Calu3 (cell line): ENCODE results near the gene LRRC9. TPM values are rescaled to one million over a fixed set of nuclear protein-coding genes. Genes with fewer than 3 reads are reported as not detected.
"Not testable (repeated sequence)": the region's sequence is repeated elsewhere in the genome, so short reads cannot be mapped to it uniquely, and the experiment has no call there.

Source experiments
- BruUV-seq: library from RNA; stranded (reverse); fragments of 400-500 nt; replicated peaks from 2 replicates; lab custom pipeline; 2021; lab: Mats Ljungman, UMichigan
- CTCF ChIA-PET: fragments of 300-600 bp; sonication (Branson Sonifier 250); formaldehyde crosslinking; loops from one replicate; lab custom pipeline; 2022; ENCODE audit warnings: antibody characterized with exemption; lab: Charles Lee
- DNase-seq: peaks from one replicate; pipeline ENCODE4 v3.0.0; 2022
- H3K27ac Mint-ChIP-seq: one replicate; pipeline ENCODE4 v1.8.0; 2022; ENCODE audit warnings: mixed read lengths; ENCODE audit not compliant: unreplicated experiment
- H3K27me3 Mint-ChIP-seq: one replicate; pipeline ENCODE4 v1.8.0; 2022; ENCODE audit warnings: mixed read lengths; ENCODE audit not compliant: unreplicated experiment
- H3K36me3 Mint-ChIP-seq: one replicate; pipeline ENCODE4 v1.8.0; 2022; ENCODE audit warnings: mild to moderate bottlenecking, moderate library complexity, mixed read lengths; ENCODE audit not compliant: insufficient read depth, unreplicated experiment
- H3K4me1 Mint-ChIP-seq: one replicate; pipeline ENCODE4 v1.8.0; 2022; ENCODE audit warnings: mild to moderate bottlenecking, low read depth, mixed read lengths; ENCODE audit not compliant: unreplicated experiment
- H3K4me3 Mint-ChIP-seq: one replicate; pipeline ENCODE4 v1.8.0; 2022; ENCODE audit warnings: mild to moderate bottlenecking, low read depth, moderate library complexity, mixed read lengths; ENCODE audit not compliant: unreplicated experiment
- H3K9me3 Mint-ChIP-seq: one replicate; pipeline ENCODE4 v1.8.0; 2022; ENCODE audit warnings: low read depth, mixed read lengths; ENCODE audit not compliant: unreplicated experiment
- CTCF ChIP-seq: fragments of 200-600 bp; IDR thresholded peaks from one replicate; pipeline ENCODE4 v1.8.0; 2022; ENCODE audit warnings: antibody characterized with exemption; ENCODE audit not compliant: unreplicated experiment
- intact Hi-C: fragments of 100-400 bp; cut with micrococcal nuclease; formaldehyde crosslinking; loops from one replicate; pipeline ENCODE4 v1.10.0; 2022; ENCODE audit not compliant: unreplicated experiment
- total RNA-seq: library from RNA; stranded (reverse); gene quantifications from 2 replicates; pipeline ENCODE4 v1.2.3, GENCODE V29; 2022

LRRC9 gene
- total RNA-seq, 1 experiment from 2014 or later, result not detected

DNA sequence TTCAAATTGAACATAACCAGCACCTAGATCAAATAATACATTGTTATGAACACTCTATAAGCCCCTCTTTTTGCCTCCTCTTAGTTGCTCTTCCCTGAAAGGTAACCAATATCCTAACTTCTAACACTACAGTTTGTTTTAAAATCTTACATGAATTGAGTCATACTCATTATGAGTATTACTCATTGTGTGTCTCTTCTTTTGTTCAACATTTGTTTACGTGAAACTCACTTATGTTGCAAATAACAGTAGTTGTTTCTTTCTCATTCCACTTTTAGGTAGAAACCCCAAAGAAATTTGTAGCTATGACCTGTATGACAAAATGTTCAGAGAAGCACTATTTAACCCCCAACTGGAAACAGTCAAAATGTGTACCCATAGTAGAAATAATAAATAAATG is 6.6 kb downstream of the LRRC9 start:
- intact Hi-C loops, result no loop called here
- no peak for DNase-seq
- H3K27ac Mint-ChIP-seq, result no peak overlapping the region
- no peak overlapping the region for H3K4me3 Mint-ChIP-seq
- no peaks in the 10 kb centered on the region for H3K36me3 Mint-ChIP-seq
- no peaks in the 10 kb centered on the region for H3K9me3 Mint-ChIP-seq
- TF ChIP-seq CTCF, result no peak
- peaks cover 14% of the 10 kb centered on the region for H3K27me3 Mint-ChIP-seq
- no peaks in the 10 kb centered on the region for H3K4me1 Mint-ChIP-seq
- CTCF ChIA-PET, result no interaction called here
- BruUV-seq, result no TSS peak

GRCh38 chr14:59931237-59931636 is 11.3 kb downstream of the LRRC9 start:
- Mint-ChIP-seq H3K36me3 (no peaks in the 10 kb centered on the region), H3K27ac (no peak overlapping the region), H3K27me3 (no peaks in the 10 kb centered on the region), H3K4me3 (no peak overlapping the region), H3K4me1 (no peaks in the 10 kb centered on the region), H3K9me3 (no peaks in the 10 kb centered on the region)
- TF ChIP-seq CTCF, result no peak
- intact Hi-C loops, result no loop called here
- CTCF ChIA-PET, result no interaction called here
- DNase-seq, result no peak
- BruUV-seq, result no TSS peak

DNA sequence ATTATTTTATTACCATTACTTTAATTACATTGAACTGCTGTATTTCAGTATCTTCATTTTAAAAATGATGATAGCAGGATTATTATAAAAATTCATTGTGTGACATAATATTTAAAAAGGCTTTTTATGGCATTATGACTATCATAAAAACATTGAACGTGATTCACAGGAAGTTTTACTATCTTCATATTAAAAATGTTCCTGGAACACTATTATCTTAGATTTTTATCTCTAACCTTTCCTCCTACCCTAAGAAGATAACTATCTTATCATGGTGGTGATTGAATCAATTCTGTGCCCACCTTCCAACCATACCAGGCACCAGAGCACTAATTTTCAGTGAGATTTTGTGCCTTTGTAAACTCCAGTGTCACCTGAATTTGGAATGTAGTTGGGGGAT is 16.2 kb downstream of the LRRC9 start:
- no peaks in the 10 kb centered on the region for H3K4me1 Mint-ChIP-seq
- no TSS peak for BruUV-seq
- TF ChIP-seq CTCF, result no peak
- H3K36me3 Mint-ChIP-seq, result no peaks in the 10 kb centered on the region
- DNase-seq, result no peak
- no peak overlapping the region for H3K27ac Mint-ChIP-seq
- no peak overlapping the region for H3K4me3 Mint-ChIP-seq
- no peaks in the 10 kb centered on the region for H3K9me3 Mint-ChIP-seq
- intact Hi-C loops, result no loop called here
- CTCF ChIA-PET, result no interaction called here
- no peaks in the 10 kb centered on the region for H3K27me3 Mint-ChIP-seq

DNA sequence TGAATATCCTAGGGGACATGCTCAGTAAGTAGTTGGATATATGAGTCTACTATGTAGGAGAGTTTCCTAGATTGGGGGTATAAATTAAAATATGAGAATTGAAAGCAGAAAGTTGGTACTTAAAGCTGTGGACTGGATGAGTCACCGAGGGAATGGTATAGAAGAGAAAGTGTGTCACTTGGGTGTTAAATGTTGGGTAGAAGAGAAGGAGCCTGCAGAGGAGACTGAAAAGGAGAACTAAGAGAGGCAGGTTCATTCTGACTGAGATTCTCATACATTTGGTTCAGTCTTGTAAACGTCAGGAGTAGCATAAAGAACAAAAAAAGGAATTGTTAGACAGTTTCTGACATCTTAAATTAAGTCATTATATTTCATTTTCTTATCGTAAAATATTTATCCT is 19.9 kb downstream of the LRRC9 start:
- intact Hi-C loops, result no loop called here
- Mint-ChIP-seq H3K4me1 (no peaks in the 10 kb centered on the region), H3K27ac (no peak overlapping the region), H3K27me3 (no peaks in the 10 kb centered on the region), H3K9me3 (no peaks in the 10 kb centered on the region), H3K36me3 (no peaks in the 10 kb centered on the region), H3K4me3 (no peak overlapping the region)
- TF ChIP-seq CTCF, result no peak
- CTCF ChIA-PET, result no interaction called here
- BruUV-seq, result no TSS peak
- no peak for DNase-seq

DNA sequence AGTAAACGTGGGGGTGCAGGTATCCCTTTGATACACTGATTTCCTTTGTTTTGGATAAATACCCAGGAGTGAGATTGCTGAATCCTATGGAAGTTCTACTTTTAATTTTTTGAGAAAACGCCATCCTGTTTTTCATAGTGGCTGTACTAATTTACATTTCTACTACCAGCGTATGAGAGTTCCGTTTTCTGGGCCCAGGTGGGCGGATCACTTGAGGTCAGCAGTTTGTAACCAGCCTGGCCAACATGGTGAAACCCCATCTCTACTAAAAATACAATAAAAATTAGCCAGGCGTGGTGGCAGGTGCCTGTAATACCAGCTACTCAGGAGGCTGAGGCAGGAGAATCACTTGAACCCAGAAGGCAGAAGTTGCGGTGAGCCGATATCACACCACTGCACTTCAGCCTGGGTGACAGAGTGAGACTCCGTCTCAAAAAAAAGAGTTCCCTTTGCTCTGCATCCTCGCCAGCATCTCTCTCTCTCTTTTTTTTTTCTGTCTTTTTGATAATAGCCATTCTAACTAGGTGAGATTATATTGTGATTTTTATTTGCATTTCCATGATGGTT is 22.4 kb downstream of the LRRC9 start:
- BruUV-seq, H3K27ac Mint-ChIP-seq, H3K4me1 Mint-ChIP-seq, H3K4me3 Mint-ChIP-seq, H3K36me3 Mint-ChIP-seq, DNase-seq, H3K27me3 Mint-ChIP-seq, H3K9me3 Mint-ChIP-seq, intact Hi-C loops, CTCF ChIA-PET: not testable (repeated sequence)
